Gastroesophageal sphincter (tissue), 4 donors: ENCODE results near the gene CRYBG3. TPM values are rescaled to one million over a fixed set of nuclear protein-coding genes. Genes with fewer than 3 reads are reported as not detected.

Experiments used
- ATAC-seq: fragments of 150-250 bp; one replicate; pipeline ENCODE4 v1.9.1; 2016; ENCODE audit warnings: mild to moderate bottlenecking, moderate library complexity
- H3K27ac ChIP-seq, 4 donors: fragments of 200-600 bp; sonication (generic) in 3 of 4; 1 replicate in 3 of 4; 2 replicates in 1 of 4; pipeline ENCODE4 v1.5.1; 2016 to 2019
- H3K27me3 ChIP-seq: fragments of 200-600 bp; sonication (generic); one replicate; pipeline ENCODE4 v1.5.1; 2019
- H3K36me3 ChIP-seq, 2 donors: fragments of 200-600 bp; sonication (generic); one replicate each; pipeline ENCODE4 v1.5.1; 2019; ENCODE audit warnings: control low read depth in 1 of 2
- H3K4me1 ChIP-seq, 3 donors: fragments of 200-600 bp; sonication (generic); 1 replicate in 2 of 3; 2 replicates in 1 of 3; pipeline ENCODE4 v1.5.1; 2016 to 2019; ENCODE audit warnings: control low read depth in 2 of 3
- H3K4me3 ChIP-seq, 2 donors: fragments of 200-600 bp; sonication (generic); one replicate each; pipeline ENCODE4 v1.5.1; 2019; ENCODE audit warnings: mild to moderate bottlenecking in 1 of 2, moderate library complexity in 1 of 2
- H3K9me3 ChIP-seq, 3 donors: fragments of 200-600 bp; sonication (generic); one replicate each; pipeline ENCODE4 v1.5.1; 2017 to 2019; ENCODE audit warnings: control low read depth in 2 of 3
- EP300 ChIP-seq: sonication (generic); formaldehyde crosslinking; IDR thresholded peaks from one replicate; pipeline ENCODE4 v1.6.1; 2017; ENCODE audit warnings: antibody characterized with exemption, mild to moderate bottlenecking
- POLR2A ChIP-seq, 2 donors: fragments of 450-650 bp; IDR thresholded peaks; one replicate each; pipeline ENCODE4 v1.6.1; 2017; ENCODE audit warnings: antibody characterized with exemption in 2 of 2, mild to moderate bottlenecking in 2 of 2, moderate library complexity in 1 of 2
- POLR2AphosphoS5 ChIP-seq: sonication (generic); formaldehyde crosslinking; IDR thresholded peaks from one replicate; pipeline ENCODE4 v1.6.1; 2017; ENCODE audit warnings: antibody characterized with exemption
- WGBS, 2 donors: methylation state at CpG; one replicate each; pipeline ENCODE4 v1.1.5; 2018; ENCODE audit warnings: low coverage in 1 of 2; 5-methylcytosine and 5-hydroxymethylcytosine counted together
- total RNA-seq, 4 donors: library from RNA; depleted of rRNA; stranded (reverse); fragments of >200 nt; gene quantifications; one replicate each; pipeline ENCODE4 v1.1.0, GENCODE V29; 2016
- TF ChIP-seq, protein P1 (sequence below), 4 experiments: fragments of 200-600 bp in 2 of 4; fragments of 450-650 bp in 2 of 4; sonication (generic) in 1 of 4; IDR thresholded peaks; one replicate each; pipeline ENCODE4 v1.5.1; 2017 to 2019; ENCODE audit warnings: antibody characterized with exemption in 4 of 4, mild to moderate bottlenecking in 2 of 4, moderate library complexity in 2 of 4

The CRYBG3 gene
- total RNA-seq, 4 donors from 2014 or later: 22.2 to 52.4 (median 28.9) TPM

DNA sequence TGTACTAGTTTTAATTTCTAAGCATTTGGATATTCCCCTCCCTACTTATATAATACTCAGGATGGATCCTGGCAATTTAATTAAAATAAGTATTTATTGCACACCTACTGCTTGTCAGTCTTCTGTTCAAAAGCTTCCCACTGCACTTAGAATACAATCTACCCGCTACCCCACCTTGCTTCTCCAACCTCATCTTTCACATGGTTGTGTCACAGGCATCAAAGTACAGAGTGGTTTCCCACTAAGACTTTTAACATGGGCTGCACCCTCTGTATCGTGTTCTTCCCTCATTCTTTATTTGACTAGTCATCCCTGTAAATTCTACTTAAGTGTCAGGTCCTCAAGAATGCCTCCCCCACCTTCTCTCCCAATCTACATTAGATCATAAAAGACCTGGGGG, 115.4 kb downstream of the CRYBG3 start:
- Histone ChIP-seq H3K27ac (no peak overlapping the region), H3K4me1 (no peaks in the 10 kb centered on the region), H3K9me3 (no peaks in the 10 kb centered on the region), H3K36me3 (peaks cover 2 to 91% of the 10 kb centered on the region in 2 donors), H3K27me3 (no peaks in the 10 kb centered on the region), H3K4me3 (no peak overlapping the region)
- WGBS, 2 donors: 88 to 100% methylated on average over 2 of the region's 2 CpGs
- ATAC-seq: no peak
- TF ChIP-seq EP300 (no peak), POLR2AphosphoS5 (no peak), POLR2A (IDR thresholded peaks at IDR 0.05) (no peak)
- TF ChIP-seq, protein P1, sequence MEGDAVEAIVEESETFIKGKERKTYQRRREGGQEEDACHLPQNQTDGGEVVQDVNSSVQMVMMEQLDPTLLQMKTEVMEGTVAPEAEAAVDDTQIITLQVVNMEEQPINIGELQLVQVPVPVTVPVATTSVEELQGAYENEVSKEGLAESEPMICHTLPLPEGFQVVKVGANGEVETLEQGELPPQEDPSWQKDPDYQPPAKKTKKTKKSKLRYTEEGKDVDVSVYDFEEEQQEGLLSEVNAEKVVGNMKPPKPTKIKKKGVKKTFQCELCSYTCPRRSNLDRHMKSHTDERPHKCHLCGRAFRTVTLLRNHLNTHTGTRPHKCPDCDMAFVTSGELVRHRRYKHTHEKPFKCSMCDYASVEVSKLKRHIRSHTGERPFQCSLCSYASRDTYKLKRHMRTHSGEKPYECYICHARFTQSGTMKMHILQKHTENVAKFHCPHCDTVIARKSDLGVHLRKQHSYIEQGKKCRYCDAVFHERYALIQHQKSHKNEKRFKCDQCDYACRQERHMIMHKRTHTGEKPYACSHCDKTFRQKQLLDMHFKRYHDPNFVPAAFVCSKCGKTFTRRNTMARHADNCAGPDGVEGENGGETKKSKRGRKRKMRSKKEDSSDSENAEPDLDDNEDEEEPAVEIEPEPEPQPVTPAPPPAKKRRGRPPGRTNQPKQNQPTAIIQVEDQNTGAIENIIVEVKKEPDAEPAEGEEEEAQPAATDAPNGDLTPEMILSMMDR (IDR thresholded peaks at IDR 0.05): no peak

DNA sequence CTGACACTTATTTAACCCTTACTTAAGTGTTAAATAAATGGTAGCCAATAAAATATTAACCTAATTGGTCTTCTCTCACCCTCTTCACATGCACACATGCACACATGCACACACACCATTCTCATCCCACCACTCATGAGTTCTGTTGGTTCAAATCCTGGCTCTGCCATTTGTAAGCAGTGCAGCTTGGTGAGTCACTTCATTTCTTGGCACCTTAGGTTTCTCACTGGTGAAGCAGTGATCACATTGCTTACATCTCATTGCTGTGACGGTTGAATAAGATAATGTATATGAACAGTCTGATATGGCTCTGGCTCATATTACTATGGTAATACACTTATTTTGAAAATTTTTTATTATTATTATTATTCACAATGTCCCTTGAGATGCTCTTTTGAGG, 116.6 kb downstream of the CRYBG3 start:
- Histone ChIP-seq H3K4me3 (no peak overlapping the region), H3K36me3 (peaks cover 6 to 91% of the 10 kb centered on the region in 2 donors), H3K27ac (no peak overlapping the region), H3K9me3 (no peaks in the 10 kb centered on the region), H3K27me3 (no peaks in the 10 kb centered on the region), H3K4me1 (no peaks in the 10 kb centered on the region)
- no peak for TF ChIP-seq POLR2AphosphoS5
- TF ChIP-seq EP300: no peak
- TF ChIP-seq, protein P1 (IDR thresholded peaks at IDR 0.05): no peak
- no peak for TF ChIP-seq POLR2A (IDR thresholded peaks at IDR 0.05)
- 91 to 100% methylated on average over 1 of the region's 1 CpG for WGBS, 2 donors
- no peak for ATAC-seq

DNA sequence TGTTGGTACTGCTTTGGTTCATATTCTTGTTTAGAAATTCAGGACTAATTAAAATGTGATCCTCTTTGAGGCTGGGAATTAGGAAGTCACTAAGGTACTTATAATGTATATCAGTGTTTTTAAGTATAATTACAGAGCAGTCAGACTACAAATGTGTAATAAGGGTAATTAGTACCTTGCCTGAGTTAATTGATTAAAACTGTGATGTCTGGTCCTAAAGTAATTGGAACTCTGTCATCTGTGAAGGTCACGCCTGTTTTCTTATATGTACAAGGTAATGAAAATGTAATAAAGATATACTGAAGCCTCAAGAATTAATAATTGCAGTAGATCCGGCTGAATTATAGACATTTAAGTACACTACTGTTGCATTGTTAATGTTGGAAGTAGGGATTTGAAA, 117.6 kb downstream of the CRYBG3 start:
- Histone ChIP-seq H3K9me3 (no peaks in the 10 kb centered on the region), H3K4me1 (no peaks in the 10 kb centered on the region), H3K4me3 (no peak overlapping the region), H3K27ac (no peak overlapping the region), H3K36me3 (peaks cover 6 to 91% of the 10 kb centered on the region in 2 donors), H3K27me3 (no peaks in the 10 kb centered on the region)
- WGBS, 2 donors: 88 to 96% methylated on average over 2 of the region's 2 CpGs
- ATAC-seq: no peak
- TF ChIP-seq, protein P1 (IDR thresholded peaks at IDR 0.05): no peak
- no peak for TF ChIP-seq POLR2A (IDR thresholded peaks at IDR 0.05)
- TF ChIP-seq POLR2AphosphoS5: no peak
- no peak for TF ChIP-seq EP300

DNA sequence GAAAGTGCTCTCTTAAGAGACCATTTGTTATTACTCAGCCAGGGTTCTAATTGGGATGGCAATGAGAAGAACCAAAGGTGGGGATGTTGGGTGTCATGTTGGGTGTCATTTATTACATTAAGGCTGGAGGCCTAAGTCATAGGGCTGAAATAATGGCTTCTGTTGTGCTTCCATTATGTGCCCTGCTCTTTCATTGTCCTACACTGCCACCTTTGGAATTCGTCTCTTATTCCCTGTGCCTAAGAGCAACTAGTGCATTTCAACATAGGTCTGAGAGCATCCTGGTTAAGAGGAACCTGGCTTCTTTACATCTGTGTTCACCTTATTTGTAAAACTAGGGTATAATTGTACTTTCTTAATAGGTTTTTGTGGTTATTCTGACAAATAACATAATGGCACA, 118.2 kb downstream of the CRYBG3 start:
- Histone ChIP-seq H3K4me3 (no peak overlapping the region), H3K36me3 (peaks cover 6 to 93% of the 10 kb centered on the region in 2 donors), H3K4me1 (no peaks in the 10 kb centered on the region), H3K27me3 (no peaks in the 10 kb centered on the region), H3K9me3 (no peaks in the 10 kb centered on the region), H3K27ac (no peak overlapping the region)
- TF ChIP-seq, protein P1 (IDR thresholded peaks at IDR 0.05): peak in 1 of 4 experiments; percentile 16
- TF ChIP-seq POLR2A (IDR thresholded peaks at IDR 0.05) (no peak), EP300 (no peak)
- 53 to 78% methylated on average over 1 of the region's 1 CpG for WGBS, 2 donors
- ATAC-seq: no peak

DNA sequence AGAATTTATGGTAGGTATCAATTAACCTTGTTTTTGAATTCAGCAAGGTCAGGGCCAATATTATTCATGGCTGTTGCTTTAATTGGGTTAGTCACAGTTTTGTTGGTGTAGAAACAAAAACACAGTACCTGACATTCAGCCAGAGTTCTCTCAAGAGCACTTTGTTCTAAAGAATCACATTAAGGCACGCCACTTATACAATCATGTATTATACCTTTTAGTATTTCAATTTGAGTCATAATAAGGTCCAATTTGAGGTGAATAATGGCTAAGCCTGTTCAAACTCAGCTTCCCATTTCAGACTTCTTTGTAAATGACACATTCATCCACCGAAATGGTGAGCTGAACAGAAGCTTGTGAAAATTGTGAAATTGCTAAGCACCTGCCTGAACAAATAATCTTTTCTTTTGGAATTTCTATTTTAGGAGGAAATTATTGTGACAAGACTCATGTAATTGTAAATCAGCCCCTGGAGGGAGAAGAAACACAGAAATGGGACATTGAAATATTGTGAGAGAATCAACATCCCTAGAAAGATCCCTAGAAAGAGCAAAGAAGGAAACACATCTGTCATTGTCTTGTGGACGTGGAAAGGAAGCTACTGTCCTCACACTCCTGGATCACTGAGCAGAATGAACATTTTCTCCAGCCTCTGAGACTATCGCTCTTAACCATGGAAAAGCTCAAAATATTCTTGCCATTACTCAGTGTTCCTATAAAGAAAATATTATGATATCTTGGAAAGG, 121.2 kb downstream of the CRYBG3 start:
- no peak overlapping the region for H3K4me3 ChIP-seq
- peaks cover 10 to 94% of the 10 kb centered on the region in 2 donors for H3K36me3 ChIP-seq
- no peaks in the 10 kb centered on the region for H3K4me1 ChIP-seq
- ATAC-seq: no peak
- TF ChIP-seq POLR2AphosphoS5: no peak
- TF ChIP-seq, protein P1 (IDR thresholded peaks at IDR 0.05): no peak
- TF ChIP-seq POLR2A (IDR thresholded peaks at IDR 0.05): no peak
- H3K9me3 ChIP-seq: no peaks in the 10 kb centered on the region
- H3K27me3 ChIP-seq: no peaks in the 10 kb centered on the region
- H3K27ac ChIP-seq: no peak overlapping the region
- WGBS, 2 donors: 67 to 76% methylated on average over 4 of the region's 4 CpGs
